ENCODE measurements around the gene LY6G6D. TPM values are rescaled to one million over a fixed set of nuclear protein-coding genes. Genes with fewer than 3 reads are reported as not detected.

Gene LY6G6D
- total RNA-seq, 1 donor from 2014 or later: not detected

GRCh38 chr6:31758281-31758680 lies 43.1 kb downstream of the LY6G6D start:
- H3K36me3 Mint-ChIP-seq (ENCODE audit: low read depth): peaks cover 25% of the 10 kb centered on the region
- H3K27ac Mint-ChIP-seq: no peak overlapping the region
- no peak overlapping the region for H3K4me3 Mint-ChIP-seq
- ChIA-PET POLR2A (no interaction called here), CTCF (no interaction called here)
- H3K27me3 Mint-ChIP-seq: no peaks in the 10 kb centered on the region
- DNase-seq (no peak), ATAC-seq (ENCODE audit: low read depth) (no peak)
- intact Hi-C loops (cut with micrococcal nuclease): no loop called here
- no peak for TF ChIP-seq CTCF (IDR thresholded peaks at IDR 0.05)
- no peaks in the 10 kb centered on the region for H3K4me1 Mint-ChIP-seq
- H3K9me3 Mint-ChIP-seq: no peaks in the 10 kb centered on the region

GRCh38 chr6:31760790-31761189 lies 45.6 kb downstream of the LY6G6D start:
- H3K9me3 Mint-ChIP-seq: no peaks in the 10 kb centered on the region
- CTCF ChIA-PET: interaction anchor here (1.1 kb wide), 1 partner anchor 9 kb away, joined by 3 read pairs; no protein-coding TSS in a partner anchor
- H3K36me3 Mint-ChIP-seq (ENCODE audit: low read depth): peaks cover 33% of the 10 kb centered on the region
- no peak for TF ChIP-seq CTCF (IDR thresholded peaks at IDR 0.05)
- no peak overlapping the region for H3K4me3 Mint-ChIP-seq
- POLR2A ChIA-PET: no interaction called here
- DNase-seq: no peak
- intact Hi-C loops (cut with micrococcal nuclease): no loop called here
- H3K4me1 Mint-ChIP-seq: no peaks in the 10 kb centered on the region
- ATAC-seq (ENCODE audit: low read depth): no peak
- H3K27ac Mint-ChIP-seq: no peak overlapping the region
- H3K27me3 Mint-ChIP-seq: no peaks in the 10 kb centered on the region

GRCh38 chr6:31761343-31761742 lies 46.2 kb downstream of the LY6G6D start:
- no peaks in the 10 kb centered on the region for H3K9me3 Mint-ChIP-seq
- H3K27me3 Mint-ChIP-seq: no peaks in the 10 kb centered on the region
- intact Hi-C loops (cut with micrococcal nuclease): no loop called here
- ATAC-seq (ENCODE audit: low read depth): no peak
- H3K36me3 Mint-ChIP-seq (ENCODE audit: low read depth): peaks cover 33% of the 10 kb centered on the region
- POLR2A ChIA-PET: no interaction called here
- no peak for TF ChIP-seq CTCF (IDR thresholded peaks at IDR 0.05)
- no peak for DNase-seq
- no peak overlapping the region for H3K4me3 Mint-ChIP-seq
- no peak overlapping the region for H3K27ac Mint-ChIP-seq
- no peaks in the 10 kb centered on the region for H3K4me1 Mint-ChIP-seq
- CTCF ChIA-PET: interaction anchor here (1.1 kb wide), 1 partner anchor 8 kb away, joined by 3 read pairs; no protein-coding TSS in a partner anchor

GRCh38 chr6:31762356-31762755 lies 47.2 kb downstream of the LY6G6D start, which contains the start of gene SAPCD1:
SAPCD1 (plus strand) TSS chr6:31762656; CDS start chr6:31763055, 399 bp downstream.
- H3K4me3 Mint-ChIP-seq: no peak within 1 kb of the TSS
- H3K27ac Mint-ChIP-seq: no peak within 1 kb of the TSS
- intact Hi-C loops (cut with micrococcal nuclease): no loop called here
- TF ChIP-seq CTCF (IDR thresholded peaks at IDR 0.05): no peak
- no peaks in the 10 kb centered on the region for H3K4me1 Mint-ChIP-seq
- ATAC-seq (ENCODE audit: low read depth) (no peak), DNase-seq (no peak)
- peaks cover 33% of the 10 kb centered on the region for H3K36me3 Mint-ChIP-seq (ENCODE audit: low read depth)
- POLR2A ChIA-PET: no interaction called here
- CTCF ChIA-PET: no interaction called here
- no peaks in the 10 kb centered on the region for H3K27me3 Mint-ChIP-seq
- H3K9me3 Mint-ChIP-seq: no peaks in the 10 kb centered on the region

GRCh38 chr6:31762878-31763618 lies 47.9 kb downstream of the LY6G6D start:
- no peaks in the 10 kb centered on the region for H3K4me1 Mint-ChIP-seq
- DNase-seq (no peak), ATAC-seq (ENCODE audit: low read depth) (no peak)
- ChIA-PET CTCF (no interaction called here), POLR2A (no interaction called here)
- peaks cover 33% of the 10 kb centered on the region for H3K36me3 Mint-ChIP-seq (ENCODE audit: low read depth)
- no peak for TF ChIP-seq CTCF (IDR thresholded peaks at IDR 0.05)
- H3K4me3 Mint-ChIP-seq: no peak overlapping the region
- no peak overlapping the region for H3K27ac Mint-ChIP-seq
- H3K27me3 Mint-ChIP-seq: no peaks in the 10 kb centered on the region
- intact Hi-C loops (cut with micrococcal nuclease): no loop called here
- no peaks in the 10 kb centered on the region for H3K9me3 Mint-ChIP-seq
